Stimulated activated CD4-positive, alpha-beta T cell treated with anti-CD3 and anti-CD28 coated beads, Interleukin-12 subunit alpha, Interleukin-12 subunit beta, amount 100 ng/mL, for 48 hours (primary cell): ENCODE measurements around the gene PTPRN2.

Experiments used
- DNase-seq, 3 donors: peaks; one replicate each; pipeline ENCODE4 v3.0.0-alpha.2; 2020; ENCODE audit warnings: low read depth in 2 of 3, low spot score in 1 of 3

Gene PTPRN2

GRCh38 chr7:158013085-158013668, 574.4 kb downstream of the PTPRN2 start:
- no peak for DNase-seq

GRCh38 chr7:158011941-158012340, 575.7 kb downstream of the PTPRN2 start:
- no peak for DNase-seq

- DNase-seq, result no peak
Measured at GRCh38 chr7:158010961-158011693, 576.5 kb downstream of the PTPRN2 start.

GRCh38 chr7:158009886-158010285, 577.7 kb downstream of the PTPRN2 start:
- no peak for DNase-seq

- DNase-seq, result no peak
Measured at GRCh38 chr7:158008267-158008666, 579.4 kb downstream of the PTPRN2 start.

- DNase-seq, result no peak
Measured at GRCh38 chr7:158007697-158008257, 579.8 kb downstream of the PTPRN2 start.

- DNase-seq, result no peak
Measured at GRCh38 chr7:158006841-158007696, 580.6 kb downstream of the PTPRN2 start.

GRCh38 chr7:158005531-158005930, 582.1 kb downstream of the PTPRN2 start:
- no peak for DNase-seq

GRCh38 chr7:158004123-158004490, 583.5 kb downstream of the PTPRN2 start:
- DNase-seq, result no peak

GRCh38 chr7:158003441-158004122, 584.0 kb downstream of the PTPRN2 start:
- DNase-seq, result no peak

GRCh38 chr7:158002486-158003080, 585.0 kb downstream of the PTPRN2 start:
- no peak for DNase-seq

- DNase-seq, result no peak
Measured at GRCh38 chr7:158001621-158002320, 585.9 kb downstream of the PTPRN2 start.

- no peak for DNase-seq
Measured at GRCh38 chr7:158001003-158001402, 586.6 kb downstream of the PTPRN2 start.

- DNase-seq, result no peak
Measured at GRCh38 chr7:158000160-158000559, 587.5 kb downstream of the PTPRN2 start.

- no peak for DNase-seq
Measured at GRCh38 chr7:157998884-157999552, 588.6 kb downstream of the PTPRN2 start.

- DNase-seq, result no peak
Measured at GRCh38 chr7:157997471-157997870, 590.2 kb downstream of the PTPRN2 start.

- DNase-seq, result no peak
Measured at GRCh38 chr7:157997080-157997440, 590.6 kb downstream of the PTPRN2 start.

GRCh38 chr7:157996359-157997079, 591.1 kb downstream of the PTPRN2 start:
- no peak for DNase-seq

GRCh38 chr7:157995815-157996214, 591.8 kb downstream of the PTPRN2 start:
- DNase-seq, result no peak
